Epithelial cell of prostate (primary cell): Measurements from ENCODE around the gene LMNTD2.

ENCODE experiments used
- DNase-seq: peaks from one replicate; pipeline ENCODE4 v3.0.0-alpha.2; 2011; ENCODE audit warnings: low read depth, low spot score
- H3K27ac ChIP-seq: fragments of 450-650 bp; 2 replicates; pipeline ENCODE4 v1.5.1; 2017; ENCODE audit warnings: mild to moderate bottlenecking

The LMNTD2 gene

GRCh38 chr11:568306-569157 lies 8.0 kb upstream of the LMNTD2 start:
- peak overlapping the region; percentile 73 for H3K27ac ChIP-seq
- DNase-seq = peak; percentile 60

GRCh38 chr11:567629-568292 lies 7.2 kb upstream of the LMNTD2 start:
- DNase-seq = no peak
- peak overlapping the region; percentile 73 for H3K27ac ChIP-seq

GRCh38 chr11:567011-567628 lies 6.6 kb upstream of the LMNTD2 start:
- DNase-seq = no peak
- peak overlapping the region; percentile 73 for H3K27ac ChIP-seq

GRCh38 chr11:565921-566509 lies 5.5 kb upstream of the LMNTD2 start:
- DNase-seq = no peak

GRCh38 chr11:563812-564578 lies 3.5 kb upstream of the LMNTD2 start:
- peak overlapping the region; percentile 43 for H3K27ac ChIP-seq
- no peak for DNase-seq

More at GRCh38 chr11:565921-566509, 5.5 kb upstream of the LMNTD2 start:
- peak overlapping the region; percentile 3 for H3K27ac ChIP-seq

GRCh38 chr11:563066-563811 lies 2.7 kb upstream of the LMNTD2 start:
- peak overlapping the region; percentile 43 for H3K27ac ChIP-seq
- DNase-seq = no peak

- DNase-seq = no peak
- peak overlapping the region; percentile 93 for H3K27ac ChIP-seq
Measured at GRCh38 chr11:562046-562645, 1.6 kb upstream of the LMNTD2 start.

- peak overlapping the region; percentile 93 for H3K27ac ChIP-seq
- no peak for DNase-seq
Measured at GRCh38 chr11:561148-562003, 838 bp upstream of the LMNTD2 start.

GRCh38 chr11:559712-560304 lies 730 bp downstream of the LMNTD2 start:
- no peak for DNase-seq
- peak overlapping the region; percentile 93 for H3K27ac ChIP-seq

GRCh38 chr11:559020-559620 lies 1.4 kb downstream of the LMNTD2 start:
- DNase-seq = no peak
- no peak overlapping the region for H3K27ac ChIP-seq

GRCh38 chr11:558503-558902 lies 2.0 kb downstream of the LMNTD2 start:
- DNase-seq = no peak
- no peak overlapping the region for H3K27ac ChIP-seq

- no peak for DNase-seq
- H3K27ac ChIP-seq = no peak overlapping the region
Measured at GRCh38 chr11:557328-558132, 3.0 kb downstream of the LMNTD2 start.

GRCh38 chr11:556662-557256 lies 3.8 kb downstream of the LMNTD2 start:
- H3K27ac ChIP-seq = no peak overlapping the region
- DNase-seq = no peak

GRCh38 chr11:555780-556661 lies 4.5 kb downstream of the LMNTD2 start:
- no peak overlapping the region for H3K27ac ChIP-seq
- no peak for DNase-seq

GRCh38 chr11:555227-555779 lies 5.2 kb downstream of the LMNTD2 start:
- H3K27ac ChIP-seq = no peak overlapping the region
- DNase-seq = no peak
